HG03175 (cell line): ENCODE results near the gene EP400.

Source experiments
- ATAC-seq: cut with Tn5 transposase; IDR thresholded peaks from one replicate; pipeline ENCODE4 v1.9.1; 2021; ENCODE audit warnings: mild to moderate bottlenecking, moderate library complexity; ENCODE audit not compliant: unreplicated experiment

The EP400 gene

GRCh38 chr12:131949431-131950181 lies at the start of gene EP400:
EP400 (plus strand) TSS chr12:131949942; CDS start chr12:131960620, 10,678 bp downstream.
- peak; percentile 90 for ATAC-seq

GRCh38 chr12:131900397-131900796 lies 49.3 kb upstream of the EP400 start:
- ATAC-seq: no peak

GRCh38 chr12:131901431-131902331 lies 48.1 kb upstream of the EP400 start:
- ATAC-seq: no peak

- ATAC-seq: no peak
Measured at GRCh38 chr12:131902332-131903241, 47.2 kb upstream of the EP400 start.

DNA sequence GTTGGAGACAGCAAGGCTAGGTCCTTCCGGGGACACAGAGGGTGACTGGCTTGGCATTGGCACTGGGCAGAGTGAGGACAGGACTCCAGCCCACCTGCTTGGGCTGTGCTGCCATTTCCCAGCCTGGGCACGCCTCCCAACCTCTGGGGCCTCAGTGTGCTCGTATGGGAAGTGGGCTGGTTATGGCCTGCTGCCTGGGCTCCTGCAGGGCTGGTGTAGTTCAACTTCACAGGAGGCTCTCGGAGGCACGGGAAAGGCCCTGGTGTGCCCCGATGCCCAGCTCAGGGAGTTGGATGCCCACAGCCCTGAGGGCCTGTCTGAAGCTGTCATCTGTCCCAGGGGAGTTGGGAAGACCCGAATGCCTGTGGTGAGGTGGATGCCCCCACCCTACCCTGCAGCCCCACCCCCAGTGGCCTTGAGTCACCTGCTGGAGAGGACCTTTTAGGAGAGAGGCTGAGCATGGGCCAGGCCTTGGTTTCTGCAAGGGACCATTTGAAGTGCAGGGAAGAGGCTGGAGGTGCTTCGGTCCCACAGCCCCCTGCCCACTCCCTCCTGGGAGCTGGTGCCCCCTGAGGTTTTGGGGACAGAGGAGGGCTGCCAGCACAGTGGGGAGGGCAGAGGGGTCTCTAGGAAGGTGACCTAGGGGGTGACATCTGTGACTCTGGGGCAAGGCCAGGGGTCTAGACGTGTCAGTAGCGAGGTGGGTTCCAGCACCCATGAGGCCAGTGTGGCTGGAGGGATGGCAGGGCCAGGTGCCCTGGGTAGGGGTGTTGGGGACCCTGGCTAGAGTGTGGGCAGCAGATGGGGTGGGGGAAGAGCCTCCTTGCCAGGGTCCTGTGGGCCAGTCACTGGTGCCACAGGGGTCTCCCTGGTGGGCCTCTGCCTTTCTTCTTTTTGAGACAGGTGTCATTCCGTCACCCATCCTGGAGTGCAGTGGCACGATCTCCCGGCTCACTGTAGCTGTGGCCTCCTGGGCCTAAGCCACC lies 46.2 kb upstream of the EP400 start:
- ATAC-seq: no peak

DNA sequence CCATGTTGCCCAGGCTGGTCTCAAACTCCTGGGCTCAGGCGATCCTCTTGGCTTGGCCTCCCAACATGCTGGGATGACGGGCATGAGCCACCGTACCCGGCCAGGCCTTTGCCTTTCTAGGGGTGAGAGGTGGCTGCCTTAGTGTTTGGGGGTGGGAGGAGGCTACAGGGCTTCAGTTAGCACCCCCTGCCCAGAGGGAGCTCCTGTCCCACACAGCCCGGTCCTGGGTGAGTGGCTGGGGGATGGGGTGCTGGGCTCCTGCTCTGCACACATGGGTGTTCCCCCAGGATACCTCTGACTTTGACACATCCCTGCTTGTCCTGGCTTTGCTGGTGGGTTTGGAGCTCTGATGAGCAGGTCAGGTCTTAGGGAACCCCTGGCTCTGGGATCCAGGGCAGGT lies 45.4 kb upstream of the EP400 start:
- ATAC-seq: no peak

GRCh38 chr12:131905081-131905629 lies 44.6 kb upstream of the EP400 start:
- no peak for ATAC-seq

- ATAC-seq: no peak
Measured at GRCh38 chr12:131905630-131906091, 44.1 kb upstream of the EP400 start.

GRCh38 chr12:131907379-131908091 lies 42.2 kb upstream of the EP400 start:
- no peak for ATAC-seq

DNA sequence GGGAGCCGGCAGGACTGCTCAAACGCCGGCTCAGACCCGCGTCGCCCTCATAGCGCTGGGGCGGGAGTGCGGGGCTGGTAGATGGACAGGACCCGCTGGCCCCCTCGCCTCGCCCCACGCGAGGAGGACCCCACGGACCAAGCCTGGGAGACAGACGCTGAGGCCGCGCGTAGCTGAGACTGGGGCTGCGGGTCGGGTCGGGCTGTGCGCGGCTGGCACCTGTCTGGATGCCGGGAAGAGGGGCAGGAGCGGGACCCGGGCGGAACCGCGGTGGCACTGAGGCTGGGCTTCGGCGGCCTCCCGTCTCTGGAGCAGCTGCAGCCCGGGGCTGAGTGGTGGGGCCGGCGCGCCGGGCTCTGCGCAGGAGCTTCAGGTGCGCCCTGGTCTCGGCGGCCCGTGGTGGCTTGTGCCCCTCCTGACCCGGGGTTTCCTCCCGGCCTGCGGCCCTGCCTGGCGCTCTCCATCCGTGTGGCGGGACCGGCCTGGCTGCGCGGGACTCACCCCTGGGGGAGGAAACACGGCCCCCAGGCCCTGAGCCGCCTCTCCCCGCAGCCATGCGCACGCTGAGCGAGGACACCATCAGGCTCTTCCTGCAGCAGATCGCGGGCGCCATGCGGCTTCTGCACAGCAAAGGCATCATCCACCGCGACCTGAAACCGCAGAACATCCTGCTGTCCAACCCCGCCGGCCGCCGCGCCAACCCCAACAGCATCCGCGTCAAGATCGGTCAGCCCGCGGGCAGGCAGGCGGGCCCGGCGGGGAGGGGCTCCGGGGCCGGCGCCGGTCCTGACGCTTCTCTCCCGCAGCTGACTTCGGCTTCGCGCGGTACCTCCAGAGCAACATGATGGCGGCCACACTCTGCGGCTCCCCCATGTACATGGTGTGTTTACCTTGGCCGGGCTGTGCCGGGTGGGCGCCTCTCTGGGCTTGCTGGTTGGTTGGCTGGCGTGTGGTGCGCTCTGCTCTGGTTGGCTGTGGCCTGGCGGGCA lies 41.4 kb upstream of the EP400 start:
- ATAC-seq: no peak

- no peak for ATAC-seq
Measured at GRCh38 chr12:131909081-131909751, 40.5 kb upstream of the EP400 start.

DNA sequence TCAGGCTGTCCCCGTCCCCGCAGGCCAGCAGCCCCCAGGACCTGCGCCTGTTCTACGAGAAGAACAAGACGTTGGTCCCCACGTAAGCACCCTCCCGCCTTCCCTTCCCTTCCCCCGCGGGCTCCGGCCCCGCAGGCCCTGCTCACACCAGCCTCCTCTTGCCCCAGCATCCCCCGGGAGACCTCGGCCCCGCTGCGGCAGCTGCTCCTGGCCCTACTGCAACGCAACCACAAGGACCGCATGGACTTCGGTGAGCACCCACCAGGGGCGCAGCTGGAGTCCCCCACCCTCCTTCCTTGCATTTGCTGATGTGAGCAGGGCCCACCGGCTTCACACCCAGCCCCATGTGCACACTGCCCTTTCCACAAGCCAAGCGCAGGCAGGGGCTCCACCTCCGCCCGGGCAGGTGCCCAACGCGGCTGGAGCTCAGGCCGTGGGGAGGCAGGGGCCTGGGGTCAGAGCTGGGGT lies 40.0 kb upstream of the EP400 start:
- no peak for ATAC-seq

- ATAC-seq: no peak
Measured at GRCh38 chr12:131910302-131911027, 39.3 kb upstream of the EP400 start.

DNA sequence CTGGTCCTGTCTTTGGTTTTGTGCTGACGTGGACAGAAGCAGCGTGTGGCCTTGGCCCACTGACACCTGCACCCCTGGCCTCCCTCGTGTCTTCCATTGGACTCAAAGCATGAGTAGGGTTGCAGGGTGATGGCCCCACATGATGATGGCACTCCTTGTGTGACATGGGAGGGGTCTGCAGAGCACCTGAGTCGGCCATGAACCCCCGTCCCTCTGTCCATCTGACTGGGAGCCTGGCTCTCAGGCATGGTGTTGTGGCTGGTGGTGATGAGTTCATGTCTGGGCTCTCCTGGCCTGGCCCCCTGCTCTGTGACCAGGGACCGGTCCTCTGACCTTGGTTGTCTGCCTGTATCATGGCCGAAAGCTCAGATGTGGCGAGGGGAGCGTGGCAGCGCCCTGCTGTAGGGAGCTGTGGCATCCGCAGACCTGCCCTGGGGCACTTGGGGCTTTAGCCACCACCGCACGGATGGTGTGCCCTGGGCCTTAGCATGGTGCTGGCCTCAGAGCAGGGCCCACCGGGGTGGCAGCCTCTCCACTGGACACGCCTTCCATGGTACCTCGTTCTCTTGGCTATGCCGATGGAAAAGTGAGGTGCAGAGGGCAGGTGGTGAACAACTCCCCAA lies 38.6 kb upstream of the EP400 start:
- ATAC-seq: no peak

DNA sequence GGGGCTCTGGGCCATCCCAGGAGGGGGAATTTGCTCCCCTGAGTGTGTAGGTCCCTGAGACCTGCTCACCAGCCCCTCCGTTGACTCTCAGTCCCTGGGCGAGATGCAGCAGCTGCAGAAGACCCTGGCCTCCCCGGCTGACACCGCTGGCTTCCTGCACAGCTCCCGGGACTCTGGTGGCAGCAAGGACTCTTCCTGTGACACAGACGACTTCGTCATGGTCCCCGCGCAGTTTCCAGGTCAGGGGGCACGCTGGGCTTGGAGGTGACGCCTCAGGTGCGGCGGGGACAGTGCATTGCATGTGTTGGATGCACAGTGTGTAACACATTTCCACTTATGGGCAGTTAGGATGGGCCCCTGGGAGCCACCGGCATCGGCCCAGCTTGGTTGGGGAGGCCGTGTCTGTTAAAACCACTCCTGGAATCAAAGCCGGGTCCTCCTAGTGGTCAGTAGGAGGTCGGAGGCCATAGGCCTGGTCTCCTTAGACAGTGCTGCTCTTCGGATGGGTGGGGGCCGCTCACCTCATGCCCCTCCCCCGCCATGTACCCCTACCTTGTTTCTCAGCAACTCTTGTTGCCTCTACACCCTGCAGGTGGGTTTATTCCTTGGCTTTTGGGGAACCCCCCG lies 37.8 kb upstream of the EP400 start:
- no peak for ATAC-seq
